Measurements from ENCODE around the gene RFX1.
"Not testable (repeated sequence)": the region's sequence is repeated elsewhere in the genome, so short reads cannot be mapped to it uniquely, and the experiment has no call there.

Gene RFX1

GRCh38 chr19:13937479-13938300 lies 68.4 kb downstream of the RFX1 start:
- peak; percentile 62 for DNase-seq (ENCODE audit: low read depth, low spot score)

GRCh38 chr19:13935765-13936510 lies 70.2 kb downstream of the RFX1 start:
- DNase-seq (ENCODE audit: low read depth, low spot score), result peak; percentile 73

GRCh38 chr19:13934785-13935109 lies 71.4 kb downstream of the RFX1 start:
- no peak for DNase-seq (ENCODE audit: low read depth, low spot score)

- DNase-seq (ENCODE audit: low read depth, low spot score), result no peak
Measured at GRCh38 chr19:13932911-13933393, 73.2 kb downstream of the RFX1 start.

GRCh38 chr19:13932149-13932637 lies 73.9 kb downstream of the RFX1 start:
- DNase-seq (ENCODE audit: low read depth, low spot score), result no peak

GRCh38 chr19:13931391-13932148 lies 74.5 kb downstream of the RFX1 start:
- no peak for DNase-seq (ENCODE audit: low read depth, low spot score)

- DNase-seq (ENCODE audit: low read depth, low spot score), result no peak
Measured at GRCh38 chr19:13930402-13930801, 75.7 kb downstream of the RFX1 start.

GRCh38 chr19:13929956-13930355 lies 76.2 kb downstream of the RFX1 start:
- no peak for DNase-seq (ENCODE audit: low read depth, low spot score)

- no peak for DNase-seq (ENCODE audit: low read depth, low spot score)
Measured at GRCh38 chr19:13929340-13929739, 76.8 kb downstream of the RFX1 start.

- no peak for DNase-seq (ENCODE audit: low read depth, low spot score)
Measured at GRCh38 chr19:13926715-13927114, 79.4 kb downstream of the RFX1 start.

GRCh38 chr19:13926010-13926409 lies 80.1 kb downstream of the RFX1 start:
- no peak for DNase-seq (ENCODE audit: low read depth, low spot score)

GRCh38 chr19:13923194-13923987 lies 82.7 kb downstream of the RFX1 start:
- DNase-seq (ENCODE audit: low read depth, low spot score), result no peak

GRCh38 chr19:13922118-13922517 lies 84.0 kb downstream of the RFX1 start:
- DNase-seq (ENCODE audit: low read depth, low spot score), result not testable (repeated sequence)

- DNase-seq (ENCODE audit: low read depth, low spot score), result peak; percentile 40
Measured at GRCh38 chr19:13920940-13921747, 85.0 kb downstream of the RFX1 start.

GRCh38 chr19:13920524-13920923 lies 85.6 kb downstream of the RFX1 start:
- no peak for DNase-seq (ENCODE audit: low read depth, low spot score)

GRCh38 chr19:13918726-13919411 lies 87.3 kb downstream of the RFX1 start:
- no peak for DNase-seq (ENCODE audit: low read depth, low spot score)

- DNase-seq (ENCODE audit: low read depth, low spot score), result no peak
Measured at GRCh38 chr19:13917888-13918406, 88.2 kb downstream of the RFX1 start.

- DNase-seq (ENCODE audit: low read depth, low spot score), result no peak
Measured at GRCh38 chr19:13914777-13915176, 91.3 kb downstream of the RFX1 start.

- DNase-seq (ENCODE audit: low read depth, low spot score), result no peak
Measured at GRCh38 chr19:13913352-13913751, 92.8 kb downstream of the RFX1 start.
